ENCODE results near the gene DDX49. TPM values are rescaled to one million over a fixed set of nuclear protein-coding genes. Genes with fewer than 3 reads are reported as not detected.

DDX49 gene
- total and polyA plus RNA-seq, 2 donors (not counting 1 experiment from before 2014, with no cell fraction given) = 38.9 to 47.5 TPM

DNA sequence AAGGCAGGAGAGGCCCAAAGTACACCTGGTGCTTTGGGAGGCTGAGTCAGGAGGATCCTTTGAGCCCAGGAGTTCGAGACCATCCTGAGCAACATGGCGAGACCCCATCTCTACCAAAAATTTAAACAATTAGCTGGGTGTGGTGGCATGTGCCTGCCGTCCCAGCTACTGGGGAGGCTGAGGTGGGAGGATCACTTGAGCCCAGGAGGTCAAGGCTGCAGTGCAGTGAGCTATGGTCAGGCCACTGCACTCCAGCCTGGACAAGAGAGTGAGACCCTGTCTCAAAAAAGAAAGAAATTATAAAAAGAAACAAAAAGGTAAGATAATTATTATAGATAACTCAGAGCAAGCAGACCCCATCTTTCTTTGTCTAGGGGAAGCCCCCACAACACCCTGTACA is 19.6 kb downstream of the DDX49 start:
- TF ChIP-seq EZH2 (IDR thresholded peaks at IDR 0.05; ENCODE audit: borderline replicate concordance, insufficient read depth, low read depth, low read length, poor library complexity, severe bottlenecking) = no peak
- TF ChIP-seq, protein P1, sequence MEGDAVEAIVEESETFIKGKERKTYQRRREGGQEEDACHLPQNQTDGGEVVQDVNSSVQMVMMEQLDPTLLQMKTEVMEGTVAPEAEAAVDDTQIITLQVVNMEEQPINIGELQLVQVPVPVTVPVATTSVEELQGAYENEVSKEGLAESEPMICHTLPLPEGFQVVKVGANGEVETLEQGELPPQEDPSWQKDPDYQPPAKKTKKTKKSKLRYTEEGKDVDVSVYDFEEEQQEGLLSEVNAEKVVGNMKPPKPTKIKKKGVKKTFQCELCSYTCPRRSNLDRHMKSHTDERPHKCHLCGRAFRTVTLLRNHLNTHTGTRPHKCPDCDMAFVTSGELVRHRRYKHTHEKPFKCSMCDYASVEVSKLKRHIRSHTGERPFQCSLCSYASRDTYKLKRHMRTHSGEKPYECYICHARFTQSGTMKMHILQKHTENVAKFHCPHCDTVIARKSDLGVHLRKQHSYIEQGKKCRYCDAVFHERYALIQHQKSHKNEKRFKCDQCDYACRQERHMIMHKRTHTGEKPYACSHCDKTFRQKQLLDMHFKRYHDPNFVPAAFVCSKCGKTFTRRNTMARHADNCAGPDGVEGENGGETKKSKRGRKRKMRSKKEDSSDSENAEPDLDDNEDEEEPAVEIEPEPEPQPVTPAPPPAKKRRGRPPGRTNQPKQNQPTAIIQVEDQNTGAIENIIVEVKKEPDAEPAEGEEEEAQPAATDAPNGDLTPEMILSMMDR (IDR thresholded peaks at IDR 0.05) = no peak
- peaks cover 0 to 3% (median 0%) of the 10 kb centered on the region in 3 donors for H3K9me3 ChIP-seq (ENCODE audit: control extremely low read depth in 1 of 3, control insufficient read depth in 2 of 3, insufficient read depth in 1 of 3, low read length in 2 of 3)
- DNase-seq (no peak), ATAC-seq (ENCODE audit: low read depth) (no peak)
- WGBS (ENCODE audit: insufficient coverage) = no CpG with 5 or more reads among the region's 3 CpGs
- intact Hi-C loops (cut with micrococcal nuclease) = no loop called here
- H3K4me1 Mint-ChIP-seq = peaks cover 20% of the 10 kb centered on the region
- peaks cover 30% of the 10 kb centered on the region for H3K27me3 Mint-ChIP-seq
- no peaks in the 10 kb centered on the region for H3K9me3 Mint-ChIP-seq (ENCODE audit: insufficient read depth)
- no peak overlapping the region for H3K4me3 ChIP-seq (ENCODE audit: control extremely low read depth in 1 of 5, extremely low read depth in 1 of 5, insufficient read depth in 1 of 5, low read depth in 2 of 5, low read length in 4 of 5)
- H3K36me3 ChIP-seq (replicated peaks in 1 of 2; ENCODE audit: control extremely low read depth in 1 of 2, control insufficient read depth in 1 of 2, extremely low read depth in 1 of 2, insufficient read depth in 2 of 2, low read length in 1 of 2) = no peaks in the 10 kb centered on the region
- no peaks in the 10 kb centered on the region for H4K20me1 ChIP-seq (ENCODE audit: control insufficient read depth, insufficient read depth, low read length, poor library complexity, severe bottlenecking)
- no peak overlapping the region for H3K4me2 ChIP-seq (replicated peaks; ENCODE audit: low read depth, low read length, poor library complexity, severe bottlenecking)
- CTCF ChIA-PET = no interaction called here
- H3K27me3 ChIP-seq (replicated peaks in 1 of 4; ENCODE audit: control extremely low read depth in 1 of 4, control insufficient read depth in 3 of 4, insufficient read depth in 4 of 4, low read length in 3 of 4) = peaks cover 0 to 33% (median 8%) of the 10 kb centered on the region in 4 experiments
- no peak overlapping the region for H2AFZ ChIP-seq (ENCODE audit: insufficient read depth, low read depth, low read length, poor library complexity, severe bottlenecking)
- no peaks in the 10 kb centered on the region for H3K79me2 ChIP-seq (ENCODE audit: control insufficient read depth, insufficient read depth, low read length)
- H3K4me3 Mint-ChIP-seq = peak overlapping the region; percentile 78
- POLR2A ChIA-PET = no interaction called here
- no peak overlapping the region for H3K27ac ChIP-seq (ENCODE audit: low read length in 2 of 2)
- peak overlapping the region; percentile 34 for H3K27ac Mint-ChIP-seq
- H3K9ac ChIP-seq (ENCODE audit: low read length) = no peak overlapping the region
- H3K4me1 ChIP-seq (ENCODE audit: control insufficient read depth in 2 of 2, insufficient read depth in 2 of 2, low read length in 2 of 2) = peaks cover 16 to 19% of the 10 kb centered on the region in 2 donors

DNA sequence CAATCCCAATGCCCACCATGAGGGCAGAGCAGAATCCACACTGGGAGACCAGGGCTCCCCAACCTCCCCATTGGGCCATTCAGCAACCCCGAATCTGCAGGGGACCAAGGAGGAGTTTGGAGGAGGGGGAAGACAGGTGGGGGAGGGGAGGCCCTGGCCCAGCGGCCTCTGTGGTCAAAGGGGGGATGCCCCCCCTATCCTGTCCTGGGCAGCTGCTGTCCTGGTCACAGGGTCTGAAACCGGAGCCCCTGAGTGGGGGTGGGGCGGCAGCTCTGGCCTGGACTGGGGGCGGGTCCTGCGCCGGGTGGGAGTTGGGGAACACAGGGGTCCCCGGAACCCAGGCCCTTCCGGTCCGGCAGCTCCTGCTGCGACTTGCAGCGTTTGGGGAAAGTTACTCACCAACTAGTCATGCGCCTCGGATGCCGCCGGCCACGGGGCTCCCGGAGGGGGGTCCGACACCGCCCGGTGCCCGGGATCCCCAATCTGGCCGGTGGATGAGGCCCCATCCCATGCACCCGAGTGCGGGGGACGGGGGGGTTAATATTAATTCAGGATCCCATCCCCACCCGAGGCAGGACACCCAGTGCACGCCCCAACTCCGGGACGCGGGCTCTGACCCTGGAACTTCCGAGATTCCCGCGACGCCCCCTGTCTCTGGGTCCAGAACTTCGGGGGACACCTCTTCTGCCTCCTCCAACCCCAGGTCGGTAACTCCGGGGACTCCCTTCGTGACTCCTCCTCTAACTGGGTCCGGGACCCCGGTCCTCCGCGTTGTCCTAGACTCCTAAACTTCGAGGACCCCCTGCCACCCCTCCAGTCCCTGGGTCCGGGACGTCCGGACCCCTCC is 20.6 kb downstream of the DDX49 start:
- H3K79me2 ChIP-seq (ENCODE audit: control insufficient read depth, insufficient read depth, low read length) = no peaks in the 10 kb centered on the region
- TF ChIP-seq, protein P1 (IDR thresholded peaks at IDR 0.05) = no peak
- TF ChIP-seq EZH2 (IDR thresholded peaks at IDR 0.05; ENCODE audit: borderline replicate concordance, insufficient read depth, low read depth, low read length, poor library complexity, severe bottlenecking) = no peak
- peak overlapping the region; percentile 75 for H2AFZ ChIP-seq (ENCODE audit: insufficient read depth, low read depth, low read length, poor library complexity, severe bottlenecking)
- H3K36me3 ChIP-seq (replicated peaks in 1 of 2; ENCODE audit: control extremely low read depth in 1 of 2, control insufficient read depth in 1 of 2, extremely low read depth in 1 of 2, insufficient read depth in 2 of 2, low read length in 1 of 2) = no peaks in the 10 kb centered on the region
- H3K4me3 Mint-ChIP-seq = peak overlapping the region; percentile 81
- no peaks in the 10 kb centered on the region for H3K9me3 Mint-ChIP-seq (ENCODE audit: insufficient read depth)
- DNase-seq (no peak), ATAC-seq (ENCODE audit: low read depth) (no peak)
- H3K4me1 ChIP-seq (ENCODE audit: control insufficient read depth in 2 of 2, insufficient read depth in 2 of 2, low read length in 2 of 2) = peaks cover 16 to 19% of the 10 kb centered on the region in 2 donors
- H3K27ac Mint-ChIP-seq = peak overlapping the region; percentile 46
- 2% methylated on average over 41 of the region's 47 CpGs for WGBS (ENCODE audit: insufficient coverage)
- peaks cover 20% of the 10 kb centered on the region for H3K4me1 Mint-ChIP-seq
- POLR2A ChIA-PET = no interaction called here
- H3K27me3 ChIP-seq (replicated peaks in 1 of 4; ENCODE audit: control extremely low read depth in 1 of 4, control insufficient read depth in 3 of 4, insufficient read depth in 4 of 4, low read length in 3 of 4) = peaks cover 0 to 29% (median 6%) of the 10 kb centered on the region in 4 experiments
- peaks cover 28% of the 10 kb centered on the region for H3K27me3 Mint-ChIP-seq
- intact Hi-C loops (cut with micrococcal nuclease) = loop anchor here (2.0 kb wide), 2 partner anchors 21 to 345 kb away; partner anchors contain the start of genes COPE and DDX49
- peak overlapping the region; percentile 15 to 67 (median 49) for H3K4me3 ChIP-seq (ENCODE audit: control extremely low read depth in 1 of 5, extremely low read depth in 1 of 5, insufficient read depth in 1 of 5, low read depth in 2 of 5, low read length in 4 of 5)
- no peaks in the 10 kb centered on the region for H4K20me1 ChIP-seq (ENCODE audit: control insufficient read depth, insufficient read depth, low read length, poor library complexity, severe bottlenecking)
- H3K27ac ChIP-seq (ENCODE audit: low read length in 2 of 2) = no peak overlapping the region
- H3K4me2 ChIP-seq (replicated peaks; ENCODE audit: low read depth, low read length, poor library complexity, severe bottlenecking) = peak overlapping the region; percentile 93
- CTCF ChIA-PET = interaction anchor here (0.6 kb wide), 1 partner anchor 138 kb away, joined by 3 read pairs; no protein-coding TSS in a partner anchor
- H3K9me3 ChIP-seq (ENCODE audit: control extremely low read depth in 1 of 3, control insufficient read depth in 2 of 3, insufficient read depth in 1 of 3, low read length in 2 of 3) = peaks cover 0 to 3% (median 0%) of the 10 kb centered on the region in 3 donors
- H3K9ac ChIP-seq (ENCODE audit: low read length) = peak overlapping the region; percentile 58
